IMR-90 (cell line): ENCODE measurements around the gene TMEM14B. TPM values are rescaled to one million over a fixed set of nuclear protein-coding genes. Genes with fewer than 3 reads are reported as not detected.
A peak's percentile ranks its signal among the peaks of the same experiment; 100 is the strongest.

Source experiments
- ATAC-seq: fragments of 200-7000 bp; cut with Tn5 transposase; 2 replicates; pipeline ENCODE4 v1.9.1; 2020; ENCODE audit warnings: low read depth, mild to moderate bottlenecking, moderate library complexity
- BruUV-seq: library from RNA; stranded (reverse); fragments of 400-500 nt; replicated peaks from 2 replicates; lab custom pipeline; 2021; lab: Mats Ljungman, UMichigan
- CTCF ChIA-PET: fragments of 300-600 bp; formaldehyde crosslinking; extraction: SDS; loops from one replicate; lab custom pipeline; 2021; ENCODE audit warnings: antibody characterized with exemption; lab: Yijun Ruan, JAX
- POLR2A ChIA-PET: fragments of 300-600 bp; sonication (Branson Sonifier 250); formaldehyde crosslinking; loops from one replicate; lab custom pipeline; 2022; ENCODE audit warnings: antibody characterized with exemption; ENCODE audit not compliant: unreplicated experiment; lab: Charles Lee
- DNase-seq: peaks from one replicate; pipeline ENCODE4 v3.0.0; 2013
- H2AFZ ChIP-seq: replicated peaks from 2 replicates; pipeline ENCODE3; 2013; ENCODE audit warnings: low read length, mild to moderate bottlenecking; ENCODE audit not compliant: poor library complexity
- H2AK5ac ChIP-seq: 2 replicates; pipeline ENCODE4 v1.6.1; 2013; ENCODE audit warnings: low read depth, low read length, inconsistent platforms
- H2AK9ac ChIP-seq: replicated peaks from 2 replicates; pipeline ENCODE3; 2013; ENCODE audit warnings: mild to moderate bottlenecking, low read depth, low read length, moderate library complexity; ENCODE audit not compliant: poor library complexity
- H2BK120ac ChIP-seq: 2 replicates; pipeline ENCODE4 v1.6.1; 2013; ENCODE audit warnings: low read depth, low read length, inconsistent platforms
- H2BK15ac ChIP-seq: 3 replicates; pipeline ENCODE4 v1.6.1; 2013; ENCODE audit warnings: low read depth, low read length, inconsistent platforms
- H2BK20ac ChIP-seq: 2 replicates; pipeline ENCODE4 v1.6.1; 2013; ENCODE audit warnings: low read depth, mild to moderate bottlenecking, inconsistent platforms, low read length, moderate library complexity
- H2BK5ac ChIP-seq: 2 replicates; pipeline ENCODE4 v1.6.1; 2013; ENCODE audit warnings: mild to moderate bottlenecking, low read depth, low read length, inconsistent platforms; ENCODE audit not compliant: poor library complexity, severe bottlenecking
- H3K14ac ChIP-seq: replicated peaks from 2 replicates; pipeline ENCODE4 v1.6.1; 2013; ENCODE audit warnings: low read depth, low read length, inconsistent platforms
- H3K18ac ChIP-seq: 2 replicates; pipeline ENCODE4 v1.6.1; 2013; ENCODE audit warnings: low read depth, low read length, control low read depth
- H3K23ac ChIP-seq: 2 replicates; pipeline ENCODE4 v1.6.1; 2013; ENCODE audit warnings: low read depth, low read length, inconsistent platforms
- H3K27ac ChIP-seq: 2 replicates; pipeline ENCODE4 v1.5.1; 2013; ENCODE audit warnings: mild to moderate bottlenecking, control low read depth, low read length; ENCODE audit not compliant: insufficient read depth
- H3K27me3 ChIP-seq: 2 replicates; pipeline ENCODE4 v1.6.1; 2013; ENCODE audit warnings: low read length; ENCODE audit not compliant: control insufficient read depth, insufficient read depth
- H3K36me3 ChIP-seq: 2 replicates; pipeline ENCODE4 v1.6.1; 2013; ENCODE audit warnings: low read length, mixed read lengths; ENCODE audit not compliant: control insufficient read depth, insufficient read depth
- H3K4ac ChIP-seq: 2 replicates; pipeline ENCODE4 v1.6.1; 2013; ENCODE audit warnings: low read depth, low read length, inconsistent platforms
- H3K4me1 ChIP-seq: 2 replicates; pipeline ENCODE4 v1.6.1; 2013; ENCODE audit warnings: low read length, mixed read lengths; ENCODE audit not compliant: control insufficient read depth, insufficient read depth
- H3K4me2 ChIP-seq: 2 replicates; pipeline ENCODE4 v1.6.1; 2013; ENCODE audit warnings: low read depth, mild to moderate bottlenecking, control low read depth, low read length, moderate library complexity
- H3K4me3 ChIP-seq: 2 replicates; pipeline ENCODE4 v1.5.1; 2013; ENCODE audit warnings: low read depth, mild to moderate bottlenecking, control low read depth, low read length, moderate library complexity; ENCODE audit not compliant: insufficient read depth
- H3K56ac ChIP-seq: 2 replicates; pipeline ENCODE4 v1.6.1; 2013; ENCODE audit warnings: low read length, inconsistent platforms; ENCODE audit not compliant: insufficient read depth; ENCODE audit errors: extremely low read depth
- H3K79me1 ChIP-seq, 2 experiments: 2 replicates each; pipeline ENCODE4 v1.6.1; 2013; ENCODE audit warnings: low read length in 2 of 2, inconsistent platforms in 1 of 2, low read depth in 1 of 2
- H3K9ac ChIP-seq: 2 replicates; pipeline ENCODE4 v1.6.1; 2013; ENCODE audit warnings: low read depth, low read length, control low read depth
- H3K9me1 ChIP-seq: 2 replicates; pipeline ENCODE4 v1.6.1; 2013; ENCODE audit warnings: low read length, inconsistent platforms; ENCODE audit not compliant: insufficient read depth
- H3K9me3 ChIP-seq: 2 replicates; pipeline ENCODE4 v1.6.1; 2013; ENCODE audit warnings: low read length; ENCODE audit not compliant: control insufficient read depth, insufficient read depth
- H4K20me1 ChIP-seq: 2 replicates; pipeline ENCODE4 v1.6.1; 2013; ENCODE audit warnings: low read length, inconsistent platforms; ENCODE audit not compliant: insufficient read depth
- H4K5ac ChIP-seq: 2 replicates; pipeline ENCODE4 v1.6.1; 2013; ENCODE audit warnings: mild to moderate bottlenecking, low read depth, low read length, control low read depth
- H4K8ac ChIP-seq, 2 experiments: 2 replicates each; pipeline ENCODE4 v1.6.1; 2013; ENCODE audit warnings: low read depth in 2 of 2, low read length in 2 of 2, control low read depth in 1 of 2, inconsistent platforms in 1 of 2
- H4K91ac ChIP-seq: 2 replicates; pipeline ENCODE4 v1.6.1; 2013; ENCODE audit warnings: low read depth, low read length, inconsistent platforms; ENCODE audit not compliant: insufficient read depth
- BHLHE40 ChIP-seq: fragments of 150-350 bp; IDR thresholded peaks from 2 replicates; pipeline ENCODE4 v1.6.1; 2016; ENCODE audit warnings: mild to moderate bottlenecking, low read depth, low read length
- CEBPB ChIP-seq: IDR thresholded peaks from 2 replicates; pipeline ENCODE4 v1.6.1; 2012; ENCODE audit warnings: low read depth, low read length, improper control_type of control experiment
- CHD1 ChIP-seq: IDR thresholded peaks from 2 replicates; pipeline ENCODE4 v1.6.1; 2012; ENCODE audit warnings: low read depth, low read length, improper control_type of control experiment
- FOS ChIP-seq: fragments of 150-350 bp; IDR thresholded peaks from 2 replicates; pipeline ENCODE4 v1.6.1; 2016; ENCODE audit warnings: low read depth, low read length
- NFE2L2 ChIP-seq: fragments of 150-350 bp; IDR thresholded peaks from 2 replicates; pipeline ENCODE4 v1.6.1; 2016; ENCODE audit warnings: low read depth, mild to moderate bottlenecking, low read length
- RCOR1 ChIP-seq: IDR thresholded peaks from 2 replicates; pipeline ENCODE4 v1.6.1; 2012; ENCODE audit warnings: mild to moderate bottlenecking, low read length, improper control_type of control experiment; ENCODE audit not compliant: insufficient replicate concordance
- RFX5 ChIP-seq: IDR thresholded peaks from 2 replicates; pipeline ENCODE4 v1.8.0; 2012; ENCODE audit warnings: low read depth, mild to moderate bottlenecking, low read length, moderate library complexity
- USF2 ChIP-seq: fragments of 150-350 bp; IDR thresholded peaks from 2 replicates; pipeline ENCODE4 v1.6.1; 2017; ENCODE audit warnings: mild to moderate bottlenecking, antibody characterized with exemption, low read length, low read depth
- WGBS, 2 experiments: methylation state at CpG; one replicate each; pipeline versions ENCODE4 v1.1.5 to v1.1.7; 2013; ENCODE audit warnings: missing lambda C conversion rate in 2 of 2; ENCODE audit not compliant: insufficient read length in 1 of 2; ENCODE audit errors: extremely low coverage in 2 of 2; 5-methylcytosine and 5-hydroxymethylcytosine counted together
- dilution Hi-C: fragments of 300-500 bp; cut with HindIII; formaldehyde crosslinking; loops from one replicate; pipeline ENCODE4 v1.14.3; 2018; ENCODE audit warnings: low sequenced_read_pairs; ENCODE audit not compliant: unreplicated experiment
- in situ Hi-C: fragments of 300-500 bp; cut with MboI; formaldehyde crosslinking; loops from 3 replicates; pipeline ENCODE4 v1.14.3; 2019; ENCODE audit warnings: low sequenced_read_pairs, inconsistent platforms, mixed read lengths
- intact Hi-C: fragments of 100-400 bp; cut with micrococcal nuclease; formaldehyde crosslinking; loops from 2 replicates; pipeline ENCODE4 v1.10.0; 2022
- polyA plus RNA-seq, 3 experiments: library from polyadenylated mRNA; depleted of rRNA; stranded (reverse); fragments of >200 nt; gene quantifications; 2 replicates each; pipeline ENCODE4 v1.2.3, GENCODE V29; 2012; ENCODE audit warnings: low replicate concordance in 1 of 3
- total RNA-seq: library from RNA; depleted of rRNA; stranded (reverse); fragments of >200 nt; gene quantifications from 2 replicates; pipeline ENCODE4 v1.2.3, GENCODE V29; 2012

TMEM14B gene
- total and polyA plus RNA-seq, 2 of the 4 experiments (the other 2 are of a cell fraction) = 66.5 to 81.4 TPM

- Histone ChIP-seq H4K91ac (no peak overlapping the region), H3K9me3 (no peaks in the 10 kb centered on the region), H3K4me3 (no peak overlapping the region), H2AK5ac (no peak overlapping the region), H3K27ac (no peak overlapping the region), H3K18ac (no peak overlapping the region), H2AFZ (no peak overlapping the region), H3K14ac (no peak overlapping the region), H4K8ac (no peak overlapping the region), H3K23ac (no peak overlapping the region), H4K5ac (no peak overlapping the region), H3K9ac (no peak overlapping the region), H3K36me3 (peaks cover 2% of the 10 kb centered on the region), H3K4me1 (peaks cover 2% of the 10 kb centered on the region), H4K20me1 (no peaks in the 10 kb centered on the region), H3K79me1 (peaks cover 10 to 24% of the 10 kb centered on the region in 2 experiments), H3K56ac (no peak overlapping the region), H2BK5ac (no peak overlapping the region), H3K4ac (no peak overlapping the region), H2AK9ac (no peak overlapping the region), H3K9me1 (peaks cover 3% of the 10 kb centered on the region; the same call in 1 of the 2 replicates), H2BK15ac (no peak overlapping the region), H3K4me2 (no peak overlapping the region), H3K27me3 (no peaks in the 10 kb centered on the region), H2BK20ac (no peak overlapping the region), H2BK120ac (no peak overlapping the region)
- in situ Hi-C loops = no loop called here
- intact Hi-C loops = loop anchor here (5.0 kb wide), 1 partner anchor 71 kb away; the partner anchor contains the start of genes C6orf52 and PAK1IP1
- peak; percentile 80 for ATAC-seq
- 0% methylated on average over 1 of the region's 2 CpGs; no CpG with 5 or more reads in 1 of the 2 experiments for WGBS, 2 experiments
- BruUV-seq = no TSS peak
- CTCF ChIA-PET = no interaction called here
- POLR2A ChIA-PET = no interaction called here
- TF ChIP-seq FOS = peak; percentile 39; the same call in 1 of the 2 replicates
- no peak for TF ChIP-seq RFX5
- peak; percentile 52; the same call in 1 of the 2 replicates for TF ChIP-seq BHLHE40
- no peak for TF ChIP-seq USF2
- TF ChIP-seq RCOR1 = peak; percentile 84
- peak; percentile 26; the same call in 1 of the 2 replicates for TF ChIP-seq CEBPB
- no peak for TF ChIP-seq CHD1
- TF ChIP-seq NFE2L2 = peak; percentile 40; the same call in 1 of the 2 replicates
- dilution Hi-C loops = no loop called here
- peak; percentile 82 for DNase-seq
These were observed 15.4 kb downstream of the TMEM14B start for GRCh38 chr6:10763006-10763405.
